WI38 (cell line): ENCODE data around the gene LZTR1.

Experiments
- H3K4me3 ChIP-seq: 2 replicates; pipeline ENCODE4 v1.5.1; 2011; ENCODE audit warnings: low read depth, mild to moderate bottlenecking, control low read depth, low read length
- CTCF ChIP-seq: IDR thresholded peaks from 2 replicates; pipeline ENCODE4 v1.5.1; 2012; ENCODE audit warnings: low read depth, mild to moderate bottlenecking, control low read depth, low read length

The LZTR1 gene

DNA sequence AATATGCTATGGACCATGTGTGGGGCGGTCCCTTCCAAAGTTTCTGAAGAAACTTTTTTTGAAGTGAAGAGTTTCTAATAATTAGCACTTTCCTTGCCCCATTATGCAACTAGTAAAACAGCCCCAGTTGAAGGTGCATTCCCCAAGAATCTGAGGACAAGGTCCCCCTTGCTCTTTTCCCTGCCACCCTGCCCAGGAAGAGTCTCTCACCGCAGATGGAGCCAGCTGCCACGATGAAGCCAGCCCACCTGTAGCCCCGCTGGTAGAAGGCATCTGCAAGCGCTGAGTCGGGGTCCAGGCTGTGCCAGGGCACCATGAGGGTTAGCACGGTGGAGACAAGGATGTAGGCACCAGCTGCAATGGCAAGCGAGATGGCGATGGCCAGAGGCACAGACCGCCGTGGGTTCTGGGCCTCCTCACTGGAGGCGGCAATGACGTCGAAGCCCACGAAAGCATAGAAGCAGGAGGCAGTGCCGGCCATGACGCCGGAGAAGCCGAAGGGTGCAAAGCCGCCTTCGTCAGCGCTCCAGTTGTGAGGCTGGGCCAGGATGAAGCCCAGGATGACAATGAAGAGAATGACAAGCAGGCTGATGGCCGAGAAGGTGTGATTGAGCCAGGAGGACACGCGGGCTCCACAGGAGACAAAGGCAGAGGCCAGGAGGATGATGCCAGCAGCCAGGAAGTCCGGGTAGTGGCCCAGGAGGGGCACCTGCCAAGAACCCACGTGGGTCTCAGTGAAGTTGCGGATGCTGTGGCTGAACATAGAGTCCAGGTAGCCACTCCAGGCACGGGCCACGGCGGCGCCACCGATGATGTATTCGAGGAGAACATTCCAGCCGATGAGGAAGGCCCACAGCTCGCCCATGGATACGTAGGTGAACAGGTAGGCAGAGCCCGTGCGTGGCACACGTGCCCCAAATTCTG lies 48.8 kb downstream of the LZTR1 start:
- no peak for TF ChIP-seq CTCF
- no peak overlapping the region for H3K4me3 ChIP-seq

DNA sequence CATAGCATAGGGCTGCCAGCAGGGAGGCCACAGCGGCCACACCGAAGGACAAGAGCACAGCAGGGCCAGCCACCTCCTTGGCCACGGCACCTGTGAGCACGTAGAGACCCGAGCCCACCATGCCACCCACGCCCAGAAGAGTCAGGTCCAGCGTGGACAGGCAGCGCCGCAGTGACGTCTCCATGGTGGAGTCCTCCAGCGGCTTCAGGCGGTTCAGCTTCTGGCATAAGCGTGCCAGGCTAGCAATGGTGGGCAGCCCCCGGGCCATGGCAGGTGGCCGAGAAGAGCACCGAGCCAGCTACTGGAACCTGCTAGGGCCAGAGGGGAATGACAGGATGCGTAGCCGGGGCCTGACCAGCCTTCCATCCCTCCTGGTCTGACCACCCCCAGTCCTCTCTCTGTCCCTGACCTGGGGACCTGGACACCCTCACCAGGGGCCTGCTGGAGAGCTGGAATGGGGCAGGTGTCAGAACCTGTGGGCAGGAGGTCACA lies 49.5 kb downstream of the LZTR1 start:
- TF ChIP-seq CTCF = no peak
- no peak overlapping the region for H3K4me3 ChIP-seq

DNA sequence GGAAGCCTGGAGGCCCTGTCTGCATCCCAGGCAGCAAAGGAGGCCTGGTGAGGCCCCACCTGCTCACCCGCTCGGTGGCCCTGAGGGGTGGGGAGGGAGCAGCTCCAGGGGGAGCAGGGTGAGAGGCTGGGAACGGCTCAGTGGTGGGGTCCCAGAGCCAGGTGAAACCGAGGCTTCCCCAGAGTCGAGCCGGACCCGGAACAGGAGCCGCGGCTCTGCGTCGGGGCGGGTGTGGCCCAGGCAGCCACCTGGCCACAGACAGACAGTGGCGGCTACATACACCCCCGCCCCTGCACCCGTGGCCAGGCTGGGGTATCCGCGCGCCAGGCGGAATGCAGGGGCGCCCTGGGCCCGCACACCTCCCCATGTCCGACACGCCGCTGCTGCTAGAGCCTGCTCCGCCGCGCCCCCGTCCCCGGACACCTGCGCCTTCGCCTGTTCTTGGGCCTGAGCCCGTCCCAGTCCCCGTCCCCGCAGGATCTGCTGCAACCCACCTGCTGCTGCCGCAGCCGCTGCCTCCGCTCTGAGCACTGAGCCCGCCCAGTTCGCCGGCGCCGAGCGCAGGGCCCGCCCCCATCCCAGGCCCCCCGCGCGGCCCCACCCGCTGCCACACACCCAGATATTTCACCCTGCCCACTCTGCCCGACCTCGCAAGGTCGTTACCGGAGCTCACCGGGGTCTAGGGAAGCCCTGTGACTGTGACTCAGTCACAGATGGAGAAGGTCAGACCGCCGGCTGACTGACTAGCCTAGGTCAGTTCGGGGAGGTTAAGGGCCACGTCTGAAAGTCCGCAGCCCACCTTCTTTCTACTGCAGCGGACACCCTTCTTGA lies 50.2 kb downstream of the LZTR1 start, which contains the start of gene SLC7A4:
Gene SLC7A4 (minus strand): TSS at position 525 of the 831 bp plus-strand sequence. CDS start 749 bp downstream, outside the sequence.
- no peak for TF ChIP-seq CTCF
- no peak within 1 kb of the TSS for H3K4me3 ChIP-seq

DNA sequence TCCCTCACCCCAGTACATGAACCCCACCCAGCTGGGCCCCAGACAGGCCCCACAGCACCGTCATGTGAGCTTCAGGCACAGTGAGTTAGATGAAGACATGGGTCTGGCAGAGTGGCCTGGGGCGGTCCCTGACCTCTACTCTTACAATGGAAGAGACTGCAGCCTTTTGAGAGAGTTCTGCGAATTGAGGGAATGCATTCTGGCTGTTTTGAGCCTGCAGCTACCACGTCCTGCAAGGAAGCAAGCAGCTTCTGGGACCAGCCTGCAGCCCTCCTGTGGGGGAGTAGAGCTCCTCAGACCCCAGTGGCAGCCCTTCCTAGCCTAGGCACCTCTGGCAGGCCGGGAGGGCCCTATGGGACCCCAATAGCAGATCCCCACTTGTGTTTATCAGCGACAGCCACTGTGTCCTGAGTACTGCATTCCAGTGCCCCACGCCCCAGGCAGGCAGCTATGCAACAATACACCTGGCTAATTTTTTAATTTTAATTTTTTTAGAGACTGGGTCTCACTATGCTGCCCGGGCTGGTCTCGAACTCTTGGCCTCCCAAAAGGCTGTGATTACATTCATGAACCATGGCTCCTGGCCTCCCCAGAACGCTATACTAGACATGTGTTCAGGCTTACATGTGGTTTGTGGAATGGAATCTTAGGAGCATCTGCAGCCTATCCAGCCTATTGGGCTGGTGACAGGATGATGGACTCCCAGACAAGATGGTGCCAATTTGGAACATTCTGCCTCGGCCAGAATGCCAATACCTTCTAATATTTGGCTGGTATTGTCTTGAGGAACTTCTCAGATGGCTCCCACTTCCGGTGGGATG lies 51.0 kb downstream of the LZTR1 start:
- no peak for TF ChIP-seq CTCF
- H3K4me3 ChIP-seq = no peak overlapping the region

- TF ChIP-seq CTCF = no peak
- H3K4me3 ChIP-seq = no peak overlapping the region
These were observed 51.8 kb downstream of the LZTR1 start for GRCh38 chr22:21033895-21034294.

- H3K4me3 ChIP-seq = no peak overlapping the region
- no peak for TF ChIP-seq CTCF
These were observed 52.9 kb downstream of the LZTR1 start for GRCh38 chr22:21034989-21035388.
